Fibroblast of skin of right biceps (primary cell): ENCODE measurements around the gene SPRY2.
"Not testable (repeated sequence)": the region's sequence is repeated elsewhere in the genome, so short reads cannot be mapped to it uniquely, and the experiment has no call there.

Experiments used
- DNase-seq: peaks from one replicate; pipeline ENCODE4 v3.0.0-alpha.2; 2013

SPRY2 gene

GRCh38 chr13:80348314-80348713 is 7.4 kb upstream of the SPRY2 start:
- DNase-seq, result no peak

GRCh38 chr13:80345771-80346510 is 5.0 kb upstream of the SPRY2 start:
- DNase-seq, result no peak

- not testable (repeated sequence) for DNase-seq
These were observed 3.1 kb upstream of the SPRY2 start for GRCh38 chr13:80344032-80344431.

- DNase-seq, result peak; percentile 64
These were observed 1.8 kb upstream of the SPRY2 start for GRCh38 chr13:80342471-80343371.

- peak; percentile 28 for DNase-seq
These were observed 937 bp upstream of the SPRY2 start for GRCh38 chr13:80341756-80342370.

- DNase-seq, result peak; percentile 72
These were observed 250 bp downstream of the SPRY2 start for GRCh38 chr13:80340651-80341100.

GRCh38 chr13:80339912-80340650 is 845 bp downstream of the SPRY2 start:
- DNase-seq, result peak; percentile 49

GRCh38 chr13:80339563-80339911 is 1.4 kb downstream of the SPRY2 start:
- DNase-seq, result peak; percentile 28

GRCh38 chr13:80338781-80339562 is 2.0 kb downstream of the SPRY2 start:
- peak; percentile 74 for DNase-seq

GRCh38 chr13:80337288-80338081 is 3.4 kb downstream of the SPRY2 start:
- DNase-seq, result peak; percentile 22

- no peak for DNase-seq
These were observed 4.1 kb downstream of the SPRY2 start for GRCh38 chr13:80336776-80337287.

- DNase-seq, result peak; percentile 17
These were observed 4.6 kb downstream of the SPRY2 start for GRCh38 chr13:80336370-80336769.

- DNase-seq, result peak; percentile 43
These were observed 6.2 kb downstream of the SPRY2 start for GRCh38 chr13:80334597-80335260.

GRCh38 chr13:80331984-80332383 is 8.9 kb downstream of the SPRY2 start:
- DNase-seq, result no peak

- no peak for DNase-seq
These were observed 11.7 kb downstream of the SPRY2 start for GRCh38 chr13:80329250-80329649.

- no peak for DNase-seq
These were observed 21.9 kb downstream of the SPRY2 start for GRCh38 chr13:80319004-80319403.

- DNase-seq, result no peak
These were observed 25.9 kb downstream of the SPRY2 start for GRCh38 chr13:80314711-80315653.

GRCh38 chr13:80313668-80314256 is 27.2 kb downstream of the SPRY2 start:
- no peak for DNase-seq

GRCh38 chr13:80312967-80313366 is 28.0 kb downstream of the SPRY2 start:
- peak; percentile 14 for DNase-seq
